HUES64 (cell line): ENCODE results near the gene ZNF28.
"Not testable (repeated sequence)": the region's sequence is repeated elsewhere in the genome, so short reads cannot be mapped to it uniquely, and the experiment has no call there.

Experiments used
- H3K27ac ChIP-seq: 2 replicates; pipeline ENCODE4 v1.7.0; 2013; ENCODE audit warnings: low read depth, low read length, inconsistent platforms
- H3K27me3 ChIP-seq: 2 replicates; pipeline ENCODE4 v1.6.1; 2013; ENCODE audit warnings: mild to moderate bottlenecking, low read length; ENCODE audit not compliant: insufficient read depth
- H3K36me3 ChIP-seq: 2 replicates; pipeline ENCODE4 v1.6.1; 2013; ENCODE audit warnings: mild to moderate bottlenecking, low read length; ENCODE audit not compliant: insufficient read depth
- H3K4me1 ChIP-seq: 2 replicates; pipeline ENCODE4 v1.6.1; 2013; ENCODE audit warnings: mild to moderate bottlenecking, low read length, moderate library complexity; ENCODE audit not compliant: insufficient read depth
- H3K4me3 ChIP-seq: 2 replicates; pipeline ENCODE4 v1.5.1; 2013; ENCODE audit warnings: mild to moderate bottlenecking, low read length, moderate library complexity
- H3K9ac ChIP-seq: 2 replicates; pipeline ENCODE4 v1.6.1; 2013; ENCODE audit warnings: mild to moderate bottlenecking, low read depth, low read length
- H3K9me3 ChIP-seq: 2 replicates; pipeline ENCODE4 v1.6.1; 2013; ENCODE audit warnings: low read depth, low read length; ENCODE audit not compliant: insufficient read depth
- WGBS: fragments of 150-250, 120-280 bp; methylation state at CpG from one replicate; pipeline ENCODE4 v1.1.7; 2013; ENCODE audit warnings: missing lambda C conversion rate; 5-methylcytosine and 5-hydroxymethylcytosine counted together

ZNF28 gene

GRCh38 chr19:52823676-52824075 lies 2.2 kb upstream of the ZNF28 start:
- H3K9me3 ChIP-seq = no peaks in the 10 kb centered on the region
- no peaks in the 10 kb centered on the region for H3K36me3 ChIP-seq
- WGBS = 96% methylated on average over 11 of the region's 12 CpGs
- no peak overlapping the region for H3K27ac ChIP-seq
- H3K27me3 ChIP-seq = no peaks in the 10 kb centered on the region
- H3K4me3 ChIP-seq = no peak overlapping the region
- no peaks in the 10 kb centered on the region for H3K4me1 ChIP-seq
- H3K9ac ChIP-seq = no peak overlapping the region

DNA sequence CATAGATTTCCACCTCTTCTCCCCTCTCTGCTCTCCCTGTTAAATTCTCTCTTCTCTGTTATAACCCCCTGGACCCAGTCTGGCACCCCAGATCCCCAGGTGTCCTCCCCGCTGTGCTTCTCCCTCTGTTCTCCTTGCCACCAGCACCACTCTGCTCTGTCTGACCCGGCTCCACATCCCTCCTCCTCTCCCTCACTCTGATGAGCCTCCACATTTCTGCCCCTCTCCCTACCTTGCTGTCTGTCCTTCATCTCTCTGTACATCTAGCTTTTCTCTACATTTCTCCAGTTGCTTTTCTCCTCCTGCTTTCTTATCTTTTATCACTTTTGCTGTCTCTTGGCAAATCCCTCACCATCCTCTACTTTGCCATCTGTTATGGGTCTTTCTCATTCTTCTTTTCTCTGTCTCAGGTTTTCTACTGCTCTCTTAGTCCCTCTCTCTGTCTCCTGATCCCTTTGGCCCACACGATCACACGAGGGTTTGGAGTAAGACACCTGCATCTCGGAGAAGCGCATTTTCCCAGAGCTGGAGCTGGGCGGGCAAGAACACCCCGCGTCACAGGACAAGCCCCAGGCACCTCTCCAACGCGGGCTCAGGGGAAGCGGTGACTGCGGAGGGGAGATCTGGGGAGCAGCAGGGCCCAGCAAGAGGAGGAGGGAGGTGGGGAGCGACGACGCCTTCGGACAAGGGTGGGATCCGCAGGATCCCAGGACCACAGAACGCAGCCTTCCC lies 795 bp downstream of the ZNF28 start:
- H3K27ac ChIP-seq, H3K9me3 ChIP-seq, H3K4me1 ChIP-seq, H3K27me3 ChIP-seq: not testable (repeated sequence)
- peak overlapping the region; percentile 68 for H3K4me3 ChIP-seq
- 9% methylated on average over 17 of the region's 19 CpGs for WGBS
- H3K36me3 ChIP-seq = peaks cover 13% of the 10 kb centered on the region
- H3K9ac ChIP-seq = peak overlapping the region; percentile 21

- H3K4me3 ChIP-seq = no peak overlapping the region
- WGBS = 95% methylated on average over 32 of the region's 32 CpGs
- no peak overlapping the region for H3K27ac ChIP-seq
- peaks cover 42% of the 10 kb centered on the region for H3K36me3 ChIP-seq
- H3K9me3 ChIP-seq = no peaks in the 10 kb centered on the region; the same call in 1 of the 2 replicates
- no peak overlapping the region for H3K9ac ChIP-seq
- no peaks in the 10 kb centered on the region for H3K27me3 ChIP-seq
- H3K4me1 ChIP-seq = no peaks in the 10 kb centered on the region
Observed at GRCh38 chr19:52809801-52810200, 11.6 kb downstream of the ZNF28 start.

- H3K4me1 ChIP-seq, H3K4me3 ChIP-seq, H3K9ac ChIP-seq, H3K27me3 ChIP-seq, H3K27ac ChIP-seq: not testable (repeated sequence)
- Histone ChIP-seq H3K9me3 (peaks cover 78% of the 10 kb centered on the region), H3K36me3 (peaks cover 70% of the 10 kb centered on the region)
- WGBS = 95% methylated on average over 8 of the region's 9 CpGs
Observed at GRCh38 chr19:52799950-52800640, 21.3 kb downstream of the ZNF28 start.

- Histone ChIP-seq H3K9ac (no peak overlapping the region), H3K4me1 (no peaks in the 10 kb centered on the region), H3K27me3 (peaks cover 17% of the 10 kb centered on the region), H3K4me3 (no peak overlapping the region), H3K9me3 (no peaks in the 10 kb centered on the region), H3K36me3 (no peaks in the 10 kb centered on the region), H3K27ac (no peak overlapping the region)
- WGBS = 88% methylated on average over 6 of the region's 6 CpGs
Observed at GRCh38 chr19:52789440-52789839, 32.0 kb downstream of the ZNF28 start.

DNA sequence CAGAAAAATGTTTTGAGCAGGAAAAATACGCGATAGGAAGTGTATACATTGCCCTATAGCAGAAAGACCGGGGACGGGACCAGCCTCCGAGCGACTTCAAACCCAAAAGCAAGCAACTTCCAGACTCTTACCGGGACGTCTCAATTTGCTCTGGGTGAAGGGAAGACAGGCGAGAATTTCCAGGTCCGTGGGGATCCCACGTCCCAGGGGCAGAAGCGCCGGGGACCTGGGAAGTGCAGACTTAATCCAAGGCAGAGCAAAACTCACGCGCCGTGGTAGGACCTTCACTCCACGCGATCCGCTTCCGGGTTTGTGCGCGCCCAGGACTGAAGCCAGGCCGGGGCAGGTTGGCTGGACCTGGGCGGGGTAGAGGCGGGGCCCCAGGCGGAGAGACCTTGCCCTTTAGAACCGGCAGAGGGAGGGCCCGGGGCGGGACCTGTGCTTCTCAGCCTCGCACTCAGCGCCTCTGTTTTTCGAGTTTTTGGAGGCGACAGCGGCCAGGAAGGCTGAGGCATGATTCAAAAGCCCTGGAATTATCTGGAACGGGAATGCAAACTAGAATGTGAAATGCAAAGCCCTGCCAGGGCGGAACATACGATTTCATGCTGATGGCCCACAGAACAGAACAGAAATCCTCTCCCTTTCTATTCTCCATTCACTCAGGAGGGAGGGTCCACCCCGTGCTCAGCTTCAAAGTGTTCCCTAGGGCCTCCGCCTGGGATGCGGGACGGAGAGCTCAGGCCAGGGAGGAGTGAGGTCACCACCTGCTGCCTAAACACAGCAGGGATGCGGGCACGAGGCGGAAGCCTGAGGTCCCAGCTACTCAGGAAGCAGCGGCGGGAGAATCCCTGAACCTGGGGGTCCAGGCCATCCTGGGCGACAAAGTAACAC lies 34.7 kb downstream of the ZNF28 start, which contains the start of gene ZNF600:
ZNF600 (minus strand) TSS at position 328 of the 891 bp plus-strand sequence. CDS start 7,903 bp downstream, outside the sequence.
- H3K4me3 ChIP-seq = peak within 1 kb of the TSS; percentile 61
- WGBS = 1% methylated on average over 47 of the region's 47 CpGs
- not testable (repeated sequence) for H3K9me3 ChIP-seq, H3K27ac ChIP-seq, H3K36me3 ChIP-seq, H3K4me1 ChIP-seq
- peaks cover 17% of the 10 kb centered on the region for H3K27me3 ChIP-seq
- peak within 1 kb of the TSS; percentile 46 for H3K9ac ChIP-seq

DNA sequence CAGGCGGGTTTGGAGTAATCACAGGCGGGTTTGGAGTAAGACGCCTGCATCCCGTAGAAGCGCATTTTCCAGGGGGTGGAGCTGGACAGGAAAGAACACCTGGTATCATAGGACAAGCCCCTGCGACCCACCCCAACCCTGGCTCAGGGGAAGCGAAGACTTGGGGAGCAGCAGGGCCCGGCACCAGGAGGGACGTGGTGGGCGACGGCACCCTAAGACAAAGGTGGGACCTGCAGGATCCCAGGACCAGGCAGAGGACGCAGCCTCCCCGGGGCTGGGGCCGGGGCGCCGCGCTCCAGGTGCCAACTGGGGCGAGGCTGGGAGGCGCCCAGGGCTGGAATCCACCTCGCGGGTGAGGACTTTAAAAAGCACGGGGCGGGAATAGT lies 35.4 kb downstream of the ZNF28 start:
- Histone ChIP-seq H3K4me3 (peak overlapping the region; percentile 61), H3K4me1 (no peaks in the 10 kb centered on the region), H3K9me3 (no peaks in the 10 kb centered on the region), H3K27ac (no peak overlapping the region), H3K36me3 (no peaks in the 10 kb centered on the region), H3K27me3 (peaks cover 17% of the 10 kb centered on the region), H3K9ac (peak overlapping the region; percentile 46)
- WGBS = 2% methylated on average over 23 of the region's 23 CpGs

- H3K4me1 ChIP-seq = no peaks in the 10 kb centered on the region
- H3K27me3 ChIP-seq = peaks cover 17% of the 10 kb centered on the region
- peak overlapping the region; percentile 61 for H3K4me3 ChIP-seq
- no peak overlapping the region for H3K27ac ChIP-seq
- no peak overlapping the region for H3K9ac ChIP-seq
- 86% methylated on average over 3 of the region's 3 CpGs for WGBS
- no peaks in the 10 kb centered on the region for H3K9me3 ChIP-seq
- no peaks in the 10 kb centered on the region for H3K36me3 ChIP-seq
Observed at GRCh38 chr19:52785506-52785905, 35.9 kb downstream of the ZNF28 start.

DNA sequence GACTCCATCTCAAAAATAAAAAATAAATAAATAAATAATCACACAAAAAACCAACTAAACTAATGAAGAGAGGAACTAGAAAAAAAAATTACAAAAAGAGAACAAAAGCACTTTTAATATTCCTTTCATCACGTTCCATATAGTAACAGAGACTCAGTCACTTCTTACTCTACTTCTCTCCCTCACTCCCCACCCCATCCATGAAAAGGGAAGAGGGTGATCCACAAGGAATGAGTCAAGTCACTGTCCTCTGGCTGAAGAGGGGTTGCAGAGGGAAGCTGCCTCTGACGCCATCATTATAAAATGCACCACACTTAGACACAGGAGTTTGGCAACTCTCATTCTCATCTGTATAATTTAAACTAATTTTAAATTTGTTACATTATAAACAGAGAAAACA lies 38.6 kb downstream of the ZNF28 start:
- H3K36me3 ChIP-seq, H3K27me3 ChIP-seq, H3K4me3 ChIP-seq, H3K27ac ChIP-seq, H3K4me1 ChIP-seq, H3K9ac ChIP-seq, H3K9me3 ChIP-seq: not testable (repeated sequence)
- WGBS = no CpG with 5 or more reads among the region's 2 CpGs

DNA sequence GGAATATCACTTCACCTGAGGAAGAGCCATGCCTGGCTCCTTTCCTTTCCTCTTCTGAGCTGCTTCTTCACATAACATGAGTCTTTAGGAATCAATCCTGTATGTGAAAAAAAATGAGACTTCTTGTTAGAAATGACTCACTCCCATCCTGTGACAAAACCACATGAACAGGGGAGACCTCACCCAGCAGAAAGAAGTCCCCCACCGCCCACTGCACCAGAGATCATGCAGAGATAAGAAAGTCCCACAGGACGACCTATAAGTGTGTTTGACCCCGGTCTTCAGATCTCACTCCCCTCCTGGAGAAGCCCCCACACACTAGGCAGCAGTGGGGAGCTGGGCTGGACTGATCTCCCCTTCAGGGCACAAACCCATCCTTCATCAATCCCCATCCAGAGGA lies 42.6 kb downstream of the ZNF28 start:
- no peak overlapping the region for H3K9ac ChIP-seq
- no peaks in the 10 kb centered on the region for H3K27me3 ChIP-seq
- H3K36me3 ChIP-seq = peaks cover 5% of the 10 kb centered on the region; the same call in 1 of the 2 replicates
- no peaks in the 10 kb centered on the region for H3K9me3 ChIP-seq
- no peak overlapping the region for H3K27ac ChIP-seq
- WGBS = 89% methylated on average over 3 of the region's 3 CpGs
- H3K4me3 ChIP-seq = no peak overlapping the region
- no peaks in the 10 kb centered on the region for H3K4me1 ChIP-seq

GRCh38 chr19:52756447-52756846 lies 65.0 kb downstream of the ZNF28 start:
- H3K27me3 ChIP-seq, H3K9ac ChIP-seq, H3K27ac ChIP-seq, H3K4me3 ChIP-seq, H3K36me3 ChIP-seq, H3K9me3 ChIP-seq: not testable (repeated sequence)
- 47% methylated on average over 2 of the region's 2 CpGs for WGBS
- H3K4me1 ChIP-seq = peaks cover 12% of the 10 kb centered on the region
